Measurements from ENCODE around the gene MXD3. TPM values are rescaled to one million over a fixed set of nuclear protein-coding genes. Genes with fewer than 3 reads are reported as not detected.
A peak's percentile ranks its signal among the peaks of the same experiment; 100 is the strongest.

MXD3 gene
- total and polyA plus RNA-seq, 2 donors (not counting 1 experiment from before 2014, with no cell fraction given): 11.5 to 14.8 TPM

GRCh38 chr5:177307544-177308363 lies 3.9 kb downstream of the MXD3 start:
- peaks cover 59% of the 10 kb centered on the region for H4K20me1 ChIP-seq (ENCODE audit: control insufficient read depth, insufficient read depth, low read length, poor library complexity, severe bottlenecking)
- peak overlapping the region in 1 of 2 donors; percentile 43 for H3K27ac ChIP-seq (ENCODE audit: low read length in 2 of 2)
- H3K4me2 ChIP-seq (replicated peaks; ENCODE audit: low read depth, low read length, poor library complexity, severe bottlenecking): peak overlapping the region; percentile 39
- Mint-ChIP-seq H3K9me3 (ENCODE audit: insufficient read depth) (no peaks in the 10 kb centered on the region), H3K27ac (no peak overlapping the region), H3K4me3 (no peak overlapping the region), H3K4me1 (peaks cover 71% of the 10 kb centered on the region), H3K27me3 (no peaks in the 10 kb centered on the region)
- H3K9ac ChIP-seq (ENCODE audit: low read length): peak overlapping the region; percentile 13
- no peak for TF ChIP-seq EZH2 (IDR thresholded peaks at IDR 0.05; ENCODE audit: borderline replicate concordance, insufficient read depth, low read depth, low read length, poor library complexity, severe bottlenecking)
- no peak for TF ChIP-seq CTCF (IDR thresholded peaks at IDR 0.05)
- H3K79me2 ChIP-seq (ENCODE audit: control insufficient read depth, insufficient read depth, low read length): peaks cover 44% of the 10 kb centered on the region
- H3K36me3 ChIP-seq (replicated peaks in 1 of 2; ENCODE audit: control extremely low read depth in 1 of 2, control insufficient read depth in 1 of 2, extremely low read depth in 1 of 2, insufficient read depth in 2 of 2, low read length in 1 of 2): peaks cover 2 to 28% of the 10 kb centered on the region in 2 experiments
- peaks cover 0 to 2% (median 0%) of the 10 kb centered on the region in 3 donors for H3K9me3 ChIP-seq (ENCODE audit: control extremely low read depth in 1 of 3, control insufficient read depth in 2 of 3, insufficient read depth in 1 of 3, low read length in 2 of 3)
- WGBS (ENCODE audit: insufficient coverage): 81% methylated on average over 42 of the region's 43 CpGs
- intact Hi-C loops (cut with micrococcal nuclease): no loop called here
- ChIA-PET CTCF (interaction anchor here (1.4 to 4.9 kb wide), 3 partner anchors 11 to 150 kb away, joined by 4 to 34 read pairs (median 6); no protein-coding TSS in a partner anchor), POLR2A (no interaction called here)
- peak overlapping the region in 1 of 5 experiments; percentile 30 for H3K4me3 ChIP-seq (ENCODE audit: control extremely low read depth in 1 of 5, extremely low read depth in 1 of 5, insufficient read depth in 1 of 5, low read depth in 2 of 5, low read length in 4 of 5)
- ATAC-seq (ENCODE audit: low read depth) (no peak), DNase-seq (no peak)
- H3K4me1 ChIP-seq (ENCODE audit: control insufficient read depth in 2 of 2, insufficient read depth in 2 of 2, low read length in 2 of 2): peaks cover 56 to 76% of the 10 kb centered on the region in 2 donors
- no peaks in the 10 kb centered on the region for H3K27me3 ChIP-seq (replicated peaks in 1 of 4; ENCODE audit: control extremely low read depth in 1 of 4, control insufficient read depth in 3 of 4, insufficient read depth in 4 of 4, low read length in 3 of 4)
- H2AFZ ChIP-seq (ENCODE audit: insufficient read depth, low read depth, low read length, poor library complexity, severe bottlenecking): no peak overlapping the region

All from B cell (primary cell).